Measurements from ENCODE around the gene PKDCC.
"Not testable (repeated sequence)": the region's sequence is repeated elsewhere in the genome, so short reads cannot be mapped to it uniquely, and the experiment has no call there.

PKDCC gene

GRCh38 chr2:42067001-42067400 lies 19.2 kb downstream of the PKDCC start:
- DNase-seq: not testable (repeated sequence)

DNA sequence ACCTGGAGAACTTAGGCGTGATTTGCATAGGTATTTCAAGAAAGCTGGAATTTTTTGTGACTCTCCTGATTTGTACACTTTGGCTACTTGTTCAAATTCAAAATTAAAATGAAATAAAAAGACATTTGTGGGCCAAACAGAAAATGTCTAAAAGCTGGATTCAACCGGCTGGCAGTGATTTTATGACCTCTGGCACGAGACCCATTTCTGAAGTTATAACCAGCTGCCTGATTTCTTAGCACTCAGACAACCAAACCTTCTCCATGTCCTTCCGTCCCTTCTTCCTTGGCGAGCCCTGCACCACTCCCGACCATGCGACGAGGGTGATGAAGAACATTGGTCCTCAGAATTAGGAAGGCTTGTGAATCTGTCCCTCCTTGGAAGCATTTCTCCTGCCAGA lies 19.7 kb downstream of the PKDCC start:
- DNase-seq: no peak

- no peak for DNase-seq
Measured at GRCh38 chr2:42068571-42069178, 20.9 kb downstream of the PKDCC start.

- DNase-seq: no peak
Measured at GRCh38 chr2:42069568-42069967, 21.7 kb downstream of the PKDCC start.

DNA sequence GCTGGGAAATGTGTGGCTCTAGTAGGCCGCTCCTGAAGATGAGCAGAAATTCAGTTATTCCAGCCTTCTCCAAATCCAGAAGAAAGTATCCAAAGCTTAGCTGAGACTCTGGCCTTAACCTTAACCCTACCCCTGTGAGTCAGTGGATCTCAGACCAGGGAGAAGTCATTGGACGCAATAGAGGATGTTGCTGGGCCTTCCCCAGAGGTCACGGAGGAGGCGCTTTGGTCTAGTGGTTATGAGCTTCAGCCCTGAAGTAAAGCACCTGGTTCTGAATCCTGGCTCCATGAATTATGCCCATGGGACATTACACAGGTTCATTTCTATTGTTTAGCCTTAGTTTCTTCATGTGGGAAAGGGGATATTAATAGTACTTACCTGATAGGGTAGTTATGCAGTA lies 24.0 kb downstream of the PKDCC start:
- no peak for DNase-seq

- DNase-seq: no peak
Measured at GRCh38 chr2:42072349-42073118, 24.7 kb downstream of the PKDCC start.

DNA sequence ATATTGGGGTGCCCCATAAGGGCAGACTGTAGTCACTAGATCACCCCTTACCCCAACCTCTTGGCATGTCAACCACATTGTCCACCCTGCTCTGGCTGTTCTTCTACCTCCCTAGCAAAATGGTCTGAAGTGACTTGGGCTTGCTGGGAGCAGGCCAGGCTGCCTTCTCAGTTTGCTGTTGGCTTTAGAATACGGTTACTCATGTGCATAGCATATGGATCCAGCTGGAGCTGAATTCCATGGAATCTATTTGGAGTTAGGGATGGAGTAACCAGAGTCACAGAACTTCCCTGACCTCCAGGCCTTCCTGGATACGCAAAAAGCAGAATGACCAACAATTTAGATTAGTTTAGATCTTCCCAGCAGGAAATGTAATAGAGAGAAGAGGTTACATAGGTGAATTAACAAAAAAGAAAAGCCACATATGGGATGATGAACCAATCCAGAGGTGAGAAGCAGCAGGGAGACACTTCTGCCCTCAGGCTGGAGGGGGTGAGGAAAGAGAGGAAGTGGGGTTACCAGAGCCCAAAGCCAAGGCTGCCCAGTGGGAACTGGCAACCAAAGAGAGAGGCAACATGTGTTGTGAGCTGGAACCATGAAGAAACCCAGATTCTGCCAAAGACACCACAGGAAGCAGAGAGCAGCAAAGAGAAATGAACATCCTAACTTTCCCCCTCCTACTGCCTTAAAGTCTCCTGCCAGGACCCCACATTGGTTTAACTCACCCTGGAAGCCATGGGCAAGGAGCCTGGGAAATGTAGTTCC lies 26.1 kb downstream of the PKDCC start:
- DNase-seq: no peak

- no peak for DNase-seq
Measured at GRCh38 chr2:42074661-42075060, 26.8 kb downstream of the PKDCC start.

DNA sequence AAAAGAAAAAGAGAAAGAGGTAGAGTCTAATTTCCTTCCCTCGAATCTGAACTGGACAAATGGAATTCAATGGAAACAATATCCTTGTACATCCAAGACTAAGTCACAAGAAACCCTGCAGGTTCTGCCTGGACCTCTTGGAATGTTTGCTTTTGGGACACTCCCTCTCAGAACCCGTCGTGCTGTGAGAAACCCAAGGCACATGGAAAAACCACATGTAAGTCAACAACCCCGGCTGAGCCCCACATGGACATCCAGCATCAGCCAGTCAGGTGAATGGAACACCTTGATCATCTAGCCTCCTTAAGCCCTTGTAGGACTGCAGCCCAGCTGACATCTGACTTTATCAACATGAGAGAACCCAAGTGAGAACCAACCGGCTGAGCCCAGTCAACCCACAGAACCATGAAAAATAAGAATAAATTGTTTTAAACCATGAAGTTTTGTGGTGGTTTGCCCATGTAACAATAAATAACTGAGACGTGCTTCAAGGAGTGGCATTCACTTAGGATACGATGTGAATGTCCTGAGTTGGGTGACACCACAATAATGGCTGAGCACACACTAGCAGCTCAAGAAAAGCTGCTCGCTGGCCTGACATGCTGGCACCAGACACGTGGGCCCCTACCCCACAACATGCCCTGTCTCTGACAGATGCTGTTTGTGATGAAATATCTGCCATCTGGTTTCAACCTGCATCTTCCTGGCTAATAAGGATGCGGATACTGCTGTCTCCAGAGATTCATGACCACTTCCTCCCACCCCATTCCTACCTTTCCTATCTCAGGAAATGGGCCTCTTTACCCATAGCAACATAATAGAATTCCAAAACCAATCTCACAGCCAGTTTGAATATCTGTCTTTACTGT lies 28.8 kb downstream of the PKDCC start:
- DNase-seq: no peak

DNA sequence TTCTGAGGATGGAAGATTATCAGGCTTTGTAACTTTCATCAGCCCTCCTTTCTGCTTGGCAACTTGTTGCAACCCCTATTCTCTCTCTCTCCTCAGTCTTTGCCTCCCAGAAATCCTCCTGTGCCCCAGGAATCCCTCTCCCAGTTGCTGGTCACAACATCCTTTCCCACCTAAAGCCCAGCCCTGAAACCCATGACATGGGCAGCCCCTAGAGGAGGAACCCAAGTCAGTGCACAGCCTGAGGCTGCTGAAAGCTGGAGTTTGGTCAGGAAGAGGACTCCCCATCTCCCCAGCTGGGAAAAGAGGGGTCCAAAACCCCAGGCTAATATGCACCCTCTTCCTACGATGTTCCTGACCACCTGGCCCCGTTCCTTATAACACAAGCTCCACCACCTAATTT lies 29.5 kb downstream of the PKDCC start:
- no peak for DNase-seq

GRCh38 chr2:42079737-42080287 lies 32.0 kb downstream of the PKDCC start:
- DNase-seq: no peak

GRCh38 chr2:42081151-42081550 lies 33.3 kb downstream of the PKDCC start:
- not testable (repeated sequence) for DNase-seq

DNA sequence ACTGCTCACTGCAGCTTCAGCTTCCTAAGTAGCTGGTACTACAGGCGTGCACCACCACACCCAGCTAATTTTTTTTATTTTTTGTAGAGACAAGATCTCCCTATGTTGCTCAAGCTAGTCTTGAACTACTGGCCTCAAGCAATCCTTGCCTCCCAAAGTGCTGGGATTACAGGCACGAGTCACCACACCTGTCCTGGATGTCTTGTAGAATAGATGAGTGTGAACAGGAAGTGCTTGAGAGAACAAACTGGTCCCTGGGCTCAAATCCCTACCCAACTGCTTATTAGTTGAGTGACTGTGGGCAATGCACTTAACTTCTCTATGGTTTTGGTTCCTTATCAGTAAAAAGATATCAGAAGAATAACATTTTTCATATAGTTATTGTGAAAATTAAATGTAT lies 34.2 kb downstream of the PKDCC start:
- DNase-seq: no peak

GRCh38 chr2:42084231-42084671 lies 36.4 kb downstream of the PKDCC start:
- no peak for DNase-seq

DNA sequence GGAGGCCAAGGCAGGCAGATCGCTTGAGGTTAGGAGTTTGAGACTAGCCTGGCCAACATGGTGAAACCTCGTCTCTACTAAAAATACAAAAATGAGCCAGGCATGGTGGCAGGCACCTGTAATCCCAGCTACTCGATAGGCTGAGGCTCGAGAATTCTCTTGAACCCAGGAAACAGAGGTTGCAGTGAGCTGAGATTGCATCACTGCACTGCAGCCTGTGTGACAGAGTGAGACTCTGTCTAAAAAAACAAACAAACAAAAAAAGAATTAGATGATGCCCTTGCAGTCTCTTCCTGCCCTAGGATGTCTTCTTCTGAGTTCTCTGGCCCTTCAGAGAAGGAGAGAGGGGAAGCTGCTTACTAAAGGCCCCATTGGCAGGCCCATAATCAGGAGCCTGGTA lies 37.2 kb downstream of the PKDCC start:
- not testable (repeated sequence) for DNase-seq

- DNase-seq: no peak
Measured at GRCh38 chr2:42085706-42086487, 38.1 kb downstream of the PKDCC start.

GRCh38 chr2:42086500-42086953 lies 38.7 kb downstream of the PKDCC start:
- DNase-seq: no peak

DNA sequence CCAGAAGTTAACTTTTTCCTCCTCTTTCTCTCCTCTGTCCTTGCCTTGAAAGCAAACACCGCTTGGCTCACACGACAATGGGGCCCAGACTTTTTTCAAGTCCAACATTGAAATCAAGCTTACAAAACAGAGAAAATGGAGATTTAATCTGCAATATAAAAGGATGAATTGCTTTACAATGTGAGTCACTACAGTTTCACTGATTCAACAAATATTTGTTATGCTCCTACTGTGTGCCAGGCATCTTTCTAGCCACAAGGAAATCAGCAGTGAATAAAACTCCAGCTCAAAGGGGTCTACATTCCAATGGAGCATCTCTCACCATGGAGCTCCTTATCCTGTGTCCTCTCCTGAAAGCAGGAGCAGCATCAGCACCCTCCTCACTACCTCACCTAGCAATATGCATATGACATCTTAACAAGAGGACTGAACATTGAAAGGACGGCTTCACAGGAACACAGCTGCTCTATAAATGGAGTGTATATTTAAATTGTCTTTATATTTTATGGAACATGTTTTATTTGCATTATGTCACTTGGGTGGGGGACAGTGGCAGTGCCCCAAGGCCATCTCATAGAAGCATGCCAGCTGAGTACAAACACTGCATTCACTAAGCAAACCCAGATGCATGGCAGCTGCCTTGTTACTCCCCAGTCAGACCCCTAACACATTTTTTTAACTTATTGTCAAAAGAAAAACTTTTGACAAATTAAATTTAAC lies 39.5 kb downstream of the PKDCC start:
- no peak for DNase-seq

- no peak for DNase-seq
Measured at GRCh38 chr2:42087857-42088195, 40.0 kb downstream of the PKDCC start.

- DNase-seq: peak; percentile 22
Measured at GRCh38 chr2:42089340-42089925, 41.6 kb downstream of the PKDCC start.

- no peak for DNase-seq
Measured at GRCh38 chr2:42090216-42090615, 42.4 kb downstream of the PKDCC start.

Data from T-helper 9 cell (primary cell).